Erythroblast (primary cell): ENCODE measurements around the gene CMSS1.

ENCODE experiments used
- GATA1 ChIP-seq: IDR thresholded peaks from 2 replicates; pipeline ENCODE4 v1.6.1; 2011; ENCODE audit warnings: low read depth, mild to moderate bottlenecking, control low read depth, low read length, moderate library complexity
- POLR2A ChIP-seq: IDR thresholded peaks from 2 replicates; pipeline ENCODE4 v1.6.1; 2011; ENCODE audit warnings: mild to moderate bottlenecking, low read length

GRCh38 chr3:99997293-99997692 is 179.6 kb downstream of the CMSS1 start:
- TF ChIP-seq POLR2A (no peak), GATA1 (no peak)
